ENCODE data around the gene PSMA3. TPM values are rescaled to one million over a fixed set of nuclear protein-coding genes. Genes with fewer than 3 reads are reported as not detected.

PSMA3 gene
- total RNA-seq, 1 donor: 76.7 TPM

DNA sequence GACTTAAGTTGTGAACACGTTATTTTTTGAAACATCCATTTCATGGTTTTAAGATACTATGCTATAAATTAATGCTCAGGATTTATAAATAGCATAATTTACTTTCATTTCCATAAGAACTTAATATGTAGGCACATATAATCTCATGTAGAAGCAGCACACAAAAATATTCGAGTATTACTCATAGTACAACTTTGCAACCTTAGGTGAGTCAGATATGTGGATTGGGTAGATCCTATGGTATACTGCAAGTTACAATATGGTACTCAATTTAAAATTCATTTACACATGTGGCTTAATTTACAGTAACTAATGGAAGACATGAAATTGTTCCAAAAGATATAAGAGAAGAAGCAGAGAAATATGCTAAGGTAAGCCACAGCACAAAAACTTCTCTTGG lies 26.0 kb downstream of the PSMA3 start:
- DNase-seq (ENCODE audit: insufficient read length, low spot score, missing footprints): no peak
- no peak overlapping the region for H2AFZ ChIP-seq (ENCODE audit: low read length)
- no peaks in the 10 kb centered on the region for H3K27me3 ChIP-seq (ENCODE audit: insufficient read depth, low read length)
- H3K4me1 ChIP-seq (ENCODE audit: insufficient read depth, low read length): no peaks in the 10 kb centered on the region
- no peaks in the 10 kb centered on the region for H3K9me3 ChIP-seq (ENCODE audit: low read depth, low read length)
- H3K36me3 ChIP-seq (ENCODE audit: insufficient read depth, low read length): peaks cover 78% of the 10 kb centered on the region
- TF ChIP-seq, protein P1, sequence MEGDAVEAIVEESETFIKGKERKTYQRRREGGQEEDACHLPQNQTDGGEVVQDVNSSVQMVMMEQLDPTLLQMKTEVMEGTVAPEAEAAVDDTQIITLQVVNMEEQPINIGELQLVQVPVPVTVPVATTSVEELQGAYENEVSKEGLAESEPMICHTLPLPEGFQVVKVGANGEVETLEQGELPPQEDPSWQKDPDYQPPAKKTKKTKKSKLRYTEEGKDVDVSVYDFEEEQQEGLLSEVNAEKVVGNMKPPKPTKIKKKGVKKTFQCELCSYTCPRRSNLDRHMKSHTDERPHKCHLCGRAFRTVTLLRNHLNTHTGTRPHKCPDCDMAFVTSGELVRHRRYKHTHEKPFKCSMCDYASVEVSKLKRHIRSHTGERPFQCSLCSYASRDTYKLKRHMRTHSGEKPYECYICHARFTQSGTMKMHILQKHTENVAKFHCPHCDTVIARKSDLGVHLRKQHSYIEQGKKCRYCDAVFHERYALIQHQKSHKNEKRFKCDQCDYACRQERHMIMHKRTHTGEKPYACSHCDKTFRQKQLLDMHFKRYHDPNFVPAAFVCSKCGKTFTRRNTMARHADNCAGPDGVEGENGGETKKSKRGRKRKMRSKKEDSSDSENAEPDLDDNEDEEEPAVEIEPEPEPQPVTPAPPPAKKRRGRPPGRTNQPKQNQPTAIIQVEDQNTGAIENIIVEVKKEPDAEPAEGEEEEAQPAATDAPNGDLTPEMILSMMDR (IDR thresholded peaks at IDR 0.05; ENCODE audit: extremely low read depth, low read depth, low read length): no peak
- peak overlapping the region; percentile 6 for H3K27ac ChIP-seq (ENCODE audit: low read depth, low read length)
- H3K79me2 ChIP-seq (ENCODE audit: insufficient read depth, low read length): peaks cover 68% of the 10 kb centered on the region
- H3K4me3 ChIP-seq (ENCODE audit: insufficient read depth, low read length): no peak overlapping the region
- peaks cover 3% of the 10 kb centered on the region for H4K20me1 ChIP-seq (ENCODE audit: insufficient read depth, low read length)
- no peak overlapping the region for H3K4me2 ChIP-seq (ENCODE audit: insufficient read depth, low read length)

DNA sequence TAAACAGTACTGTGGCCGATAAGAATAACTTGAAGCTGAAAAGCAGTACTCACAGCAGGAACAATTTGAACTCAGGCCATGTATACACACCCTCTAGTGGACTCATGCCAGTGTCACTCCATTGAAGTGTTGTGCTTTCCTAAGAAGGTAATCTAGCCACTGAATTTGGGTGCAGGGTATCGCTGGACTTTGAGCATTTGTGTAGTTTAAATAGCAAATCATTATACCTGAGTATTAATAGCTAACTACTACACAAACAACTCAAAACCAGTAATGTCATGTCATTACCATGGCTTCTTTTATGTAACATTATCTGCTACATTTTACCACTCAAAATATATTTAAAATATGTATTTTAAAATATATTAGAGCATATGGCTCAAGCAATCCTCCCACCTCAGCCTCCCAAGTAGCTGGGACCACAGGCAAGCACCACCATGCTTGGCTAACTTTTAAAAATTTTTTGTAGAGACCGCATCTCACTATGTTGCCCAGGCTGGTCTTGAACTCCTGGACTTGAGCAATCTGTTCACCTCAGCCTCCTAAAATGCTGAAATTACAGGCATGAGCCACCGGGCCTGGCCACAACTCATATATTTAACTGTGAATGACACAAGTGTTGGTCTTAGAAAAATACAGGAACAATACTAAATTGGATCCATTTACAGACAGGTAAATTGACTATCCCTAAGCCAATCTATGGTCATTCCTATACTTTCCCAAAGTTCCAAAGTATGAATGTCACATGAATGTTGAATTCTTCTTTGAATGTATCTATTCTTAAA lies 28.1 kb downstream of the PSMA3 start:
- peak overlapping the region; percentile 20 for H3K27ac ChIP-seq (ENCODE audit: low read depth, low read length)
- TF ChIP-seq, protein P1 (IDR thresholded peaks at IDR 0.05; ENCODE audit: extremely low read depth, low read depth, low read length): no peak
- H3K9me3 ChIP-seq (ENCODE audit: low read depth, low read length): no peaks in the 10 kb centered on the region
- DNase-seq (ENCODE audit: insufficient read length, low spot score, missing footprints): peak; percentile 25
- H3K79me2 ChIP-seq (ENCODE audit: insufficient read depth, low read length): peaks cover 83% of the 10 kb centered on the region
- peaks cover 3% of the 10 kb centered on the region for H4K20me1 ChIP-seq (ENCODE audit: insufficient read depth, low read length)
- no peak overlapping the region for H3K4me3 ChIP-seq (ENCODE audit: insufficient read depth, low read length)
- no peak overlapping the region for H2AFZ ChIP-seq (ENCODE audit: low read length)
- H3K27me3 ChIP-seq (ENCODE audit: insufficient read depth, low read length): no peaks in the 10 kb centered on the region
- H3K4me2 ChIP-seq (ENCODE audit: insufficient read depth, low read length): no peak overlapping the region
- peaks cover 63% of the 10 kb centered on the region for H3K36me3 ChIP-seq (ENCODE audit: insufficient read depth, low read length)
- peaks cover 4% of the 10 kb centered on the region for H3K4me1 ChIP-seq (ENCODE audit: insufficient read depth, low read length)

DNA sequence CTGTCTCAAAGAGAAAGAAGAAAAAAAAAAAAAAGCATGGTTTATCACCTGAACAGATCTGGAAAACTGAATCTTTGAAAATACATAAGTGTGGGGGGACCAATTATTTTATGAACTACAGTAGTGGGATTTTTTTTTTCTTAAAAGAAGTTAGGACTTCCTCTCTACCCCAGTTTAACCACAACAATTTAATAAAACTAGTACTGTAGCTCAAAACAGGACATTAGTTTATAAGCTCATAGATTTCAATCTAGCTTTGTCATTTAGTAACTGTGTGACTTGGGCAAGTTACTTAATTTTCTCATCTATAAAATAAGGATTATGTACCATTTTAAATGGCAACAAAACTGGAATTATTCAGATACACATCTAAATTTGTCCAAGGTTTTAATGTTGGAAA lies 30.2 kb downstream of the PSMA3 start:
- no peaks in the 10 kb centered on the region for H3K27me3 ChIP-seq (ENCODE audit: insufficient read depth, low read length)
- no peak overlapping the region for H3K4me2 ChIP-seq (ENCODE audit: insufficient read depth, low read length)
- no peaks in the 10 kb centered on the region for H3K9me3 ChIP-seq (ENCODE audit: low read depth, low read length)
- no peak overlapping the region for H2AFZ ChIP-seq (ENCODE audit: low read length)
- no peak overlapping the region for H3K27ac ChIP-seq (ENCODE audit: low read depth, low read length)
- H3K4me1 ChIP-seq (ENCODE audit: insufficient read depth, low read length): peaks cover 4% of the 10 kb centered on the region
- H3K36me3 ChIP-seq (ENCODE audit: insufficient read depth, low read length): peaks cover 64% of the 10 kb centered on the region
- peaks cover 3% of the 10 kb centered on the region for H4K20me1 ChIP-seq (ENCODE audit: insufficient read depth, low read length)
- peaks cover 88% of the 10 kb centered on the region for H3K79me2 ChIP-seq (ENCODE audit: insufficient read depth, low read length)
- DNase-seq (ENCODE audit: insufficient read length, low spot score, missing footprints): no peak
- H3K4me3 ChIP-seq (ENCODE audit: insufficient read depth, low read length): no peak overlapping the region
- TF ChIP-seq, protein P1 (IDR thresholded peaks at IDR 0.05; ENCODE audit: extremely low read depth, low read depth, low read length): no peak

DNA sequence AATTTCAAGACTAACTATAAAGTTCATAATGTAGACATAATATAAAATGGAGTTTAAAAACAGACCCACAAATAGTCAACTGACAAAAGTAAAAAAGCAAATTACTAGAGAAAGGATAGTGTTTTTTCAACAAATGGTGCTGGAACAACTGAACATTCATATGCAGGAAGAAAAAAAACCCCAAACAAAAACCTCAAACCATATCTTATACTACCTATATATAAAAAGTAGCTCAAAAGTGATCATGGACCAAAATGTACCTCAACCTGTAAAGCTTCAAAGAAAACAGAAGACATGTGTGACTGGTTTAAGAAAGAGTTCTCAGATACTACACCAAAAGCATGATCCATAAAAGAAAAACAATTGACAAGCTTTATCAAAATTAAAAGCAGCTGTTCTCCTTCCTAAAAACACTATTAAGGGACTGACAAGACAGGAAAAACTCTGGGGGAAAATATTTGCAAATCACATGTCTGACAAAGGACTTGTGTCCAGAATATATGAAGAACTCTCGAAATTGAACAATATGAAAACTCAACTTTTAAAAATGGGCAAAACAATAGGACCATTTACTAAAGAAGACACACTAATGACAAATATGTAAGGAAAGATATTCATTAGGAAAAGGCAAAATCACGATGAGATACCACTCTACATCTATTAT lies 31.0 kb downstream of the PSMA3 start:
- Histone ChIP-seq H3K4me3 (ENCODE audit: insufficient read depth, low read length) (no peak overlapping the region), H3K27ac (ENCODE audit: low read depth, low read length) (peak overlapping the region; percentile 4), H4K20me1 (ENCODE audit: insufficient read depth, low read length) (peaks cover 5% of the 10 kb centered on the region), H3K79me2 (ENCODE audit: insufficient read depth, low read length) (peaks cover 91% of the 10 kb centered on the region), H3K36me3 (ENCODE audit: insufficient read depth, low read length) (peaks cover 58% of the 10 kb centered on the region), H3K27me3 (ENCODE audit: insufficient read depth, low read length) (no peaks in the 10 kb centered on the region), H3K4me1 (ENCODE audit: insufficient read depth, low read length) (peaks cover 4% of the 10 kb centered on the region), H2AFZ (ENCODE audit: low read length) (no peak overlapping the region), H3K9me3 (ENCODE audit: low read depth, low read length) (no peaks in the 10 kb centered on the region), H3K4me2 (ENCODE audit: insufficient read depth, low read length) (no peak overlapping the region)
- DNase-seq (ENCODE audit: insufficient read length, low spot score, missing footprints): peak; percentile 5
- TF ChIP-seq, protein P1 (IDR thresholded peaks at IDR 0.05; ENCODE audit: extremely low read depth, low read depth, low read length): no peak

Data from osteoblast (primary cell).